PC-9 (cell line): Measurements from ENCODE around the gene OLFML2A.

Source experiments
- CTCF ChIP-seq: fragments of 200-600 bp; sonication (generic); conservative IDR thresholded peaks from 2 replicates; pipeline ENCODE4 v1.6.1; 2017; ENCODE audit warnings: mixed run types, antibody characterized with exemption, mild to moderate bottlenecking, moderate library complexity
- EZH2 ChIP-seq: fragments of 200-600 bp; sonication (generic); IDR thresholded peaks from 2 replicates; pipeline ENCODE4 v1.8.0; 2017; ENCODE audit warnings: antibody characterized with exemption, low read depth

DNA sequence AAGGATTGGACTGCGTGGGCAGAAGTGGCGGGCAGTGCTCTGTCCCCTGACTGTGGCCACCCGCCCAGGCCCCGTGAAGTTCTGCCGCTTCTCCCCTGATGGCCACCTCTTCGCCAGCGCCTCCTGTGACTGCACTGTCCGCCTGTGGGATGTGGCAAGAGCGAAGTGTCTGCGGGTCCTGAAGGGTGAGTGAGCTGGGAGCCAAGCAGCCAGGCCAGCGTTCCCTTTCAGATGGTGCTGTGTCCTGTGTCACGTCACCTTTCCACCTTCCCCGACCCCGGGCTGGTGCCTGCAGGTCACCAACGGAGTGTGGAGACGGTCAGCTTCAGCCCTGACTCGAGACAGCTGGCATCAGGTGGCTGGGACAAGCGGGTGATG, 78.6 kb downstream of the OLFML2A start:
- TF ChIP-seq CTCF (no peak), EZH2 (no peak)
